CD14-positive monocyte (primary cell): ENCODE measurements around the gene PHYKPL. TPM values are rescaled to one million over a fixed set of nuclear protein-coding genes. Genes with fewer than 3 reads are reported as not detected.

Experiments
- DNase-seq, 3 donors: peaks; one replicate each; pipeline ENCODE4 v3.0.0-alpha.2; 2011 to 2022
- H2AFZ ChIP-seq: 2 replicates; pipeline ENCODE4 v1.6.0; 2012; ENCODE audit warnings: mild to moderate bottlenecking, low read depth, low read length, inconsistent platforms; ENCODE audit not compliant: insufficient read depth, poor library complexity, severe bottlenecking
- H3K27ac ChIP-seq, 2 donors: 1 replicate in 1 of 2; 2 replicates in 1 of 2; pipeline ENCODE4 v1.5.1; 2012 to 2013; ENCODE audit warnings: low read length in 2 of 2, control low read depth in 1 of 2, inconsistent platforms in 1 of 2, low read depth in 1 of 2, mild to moderate bottlenecking in 1 of 2
- H3K27me3 ChIP-seq, 2 donors: one replicate each; pipeline versions ENCODE4 v1.6.0 to v1.6.1; 2011 to 2013; ENCODE audit warnings: low read length in 2 of 2; ENCODE audit not compliant: control insufficient read depth in 2 of 2, insufficient read depth in 2 of 2
- H3K36me3 ChIP-seq, 2 donors: replicated peaks in 1 of 2; 1 replicate in 1 of 2; 2 replicates in 1 of 2; pipeline versions ENCODE4 v1.5.1 to v1.6.1; 2012 to 2013; ENCODE audit warnings: low read length in 2 of 2, control low read depth in 1 of 2, inconsistent platforms in 1 of 2, mild to moderate bottlenecking in 1 of 2; ENCODE audit not compliant: insufficient read depth in 2 of 2, control insufficient read depth in 1 of 2
- H3K4me1 ChIP-seq, 2 donors: 1 replicate in 1 of 2; 2 replicates in 1 of 2; pipeline versions ENCODE4 v1.5.1 to v1.6.1; 2012 to 2013; ENCODE audit warnings: low read length in 2 of 2, control low read depth in 1 of 2, inconsistent platforms in 1 of 2, mild to moderate bottlenecking in 1 of 2, moderate library complexity in 1 of 2; ENCODE audit not compliant: insufficient read depth in 2 of 2, control insufficient read depth in 1 of 2
- H3K4me2 ChIP-seq: replicated peaks from 2 replicates; pipeline ENCODE3; 2012; ENCODE audit warnings: low read length, moderate library complexity, mild to moderate bottlenecking; ENCODE audit not compliant: poor library complexity, severe bottlenecking; ENCODE audit errors: extremely low read depth
- H3K4me3 ChIP-seq, 3 experiments: fragments of 200-600 bp in 1 of 3; sonication (generic) in 1 of 3; replicated peaks in 1 of 3; 1 replicate in 2 of 3; 2 replicates in 1 of 3; pipeline ENCODE4 v1.5.1; 2011 to 2013; ENCODE audit warnings: low read length in 3 of 3, mild to moderate bottlenecking in 3 of 3, control low read depth in 2 of 3, low read depth in 2 of 3, inconsistent platforms in 1 of 3, moderate library complexity in 1 of 3
- H3K79me2 ChIP-seq: 2 replicates; pipeline ENCODE4 v1.6.0; 2012; ENCODE audit warnings: mild to moderate bottlenecking, control low read depth, inconsistent platforms, low read length, moderate library complexity; ENCODE audit not compliant: insufficient read depth
- H3K9ac ChIP-seq: 2 replicates; pipeline ENCODE4 v1.6.0; 2017; ENCODE audit warnings: low read length, mild to moderate bottlenecking; ENCODE audit not compliant: insufficient read depth, poor library complexity, severe bottlenecking
- H3K9me3 ChIP-seq, 2 donors: replicated peaks in 1 of 2; 1 replicate in 1 of 2; 2 replicates in 1 of 2; pipeline versions ENCODE4 v1.5.1 to v1.6.1; 2012 to 2013; ENCODE audit warnings: low read length in 2 of 2, control low read depth in 1 of 2; ENCODE audit not compliant: control insufficient read depth in 1 of 2, insufficient read depth in 1 of 2
- H4K20me1 ChIP-seq: 2 replicates; pipeline ENCODE4 v1.6.0; 2012; ENCODE audit warnings: mild to moderate bottlenecking, low read length, control low read depth, moderate library complexity; ENCODE audit not compliant: insufficient read depth
- H3K27ac Mint-ChIP-seq, 7 donors: one replicate each; pipeline ENCODE4 v1.8.0; 2020; ENCODE audit warnings: mild to moderate bottlenecking in 7 of 7, mixed read lengths in 7 of 7, moderate library complexity in 6 of 7, inconsistent platforms in 2 of 7
- H3K27me3 Mint-ChIP-seq, 3 donors: one replicate each; pipeline ENCODE4 v1.8.0; 2021 to 2022; ENCODE audit warnings: low read depth in 3 of 3, mild to moderate bottlenecking in 3 of 3, mixed read lengths in 3 of 3, moderate library complexity in 3 of 3, inconsistent platforms in 1 of 3
- H3K36me3 Mint-ChIP-seq, 2 donors: one replicate each; pipeline ENCODE4 v1.8.0; 2020; ENCODE audit warnings: mixed read lengths in 2 of 2, inconsistent platforms in 1 of 2, mild to moderate bottlenecking in 1 of 2
- H3K4me1 Mint-ChIP-seq: one replicate; pipeline ENCODE4 v1.8.0; 2020; ENCODE audit warnings: mild to moderate bottlenecking, mixed read lengths
- H3K4me3 Mint-ChIP-seq, 2 donors: one replicate each; pipeline ENCODE4 v1.8.0; 2020; ENCODE audit warnings: mild to moderate bottlenecking in 2 of 2, mixed read lengths in 2 of 2, moderate library complexity in 1 of 2
- H3K9me3 Mint-ChIP-seq, 7 donors: one replicate each; pipeline ENCODE4 v1.8.0; 2020 to 2022; ENCODE audit warnings: mixed read lengths in 7 of 7, mild to moderate bottlenecking in 6 of 7, moderate library complexity in 6 of 7, inconsistent platforms in 2 of 7
- WGBS: methylation state at CpG from one replicate; pipeline ENCODE4 v1.1.5; 2013; ENCODE audit warnings: missing lambda C conversion rate; ENCODE audit not compliant: insufficient coverage; 5-methylcytosine and 5-hydroxymethylcytosine counted together
- intact Hi-C, 2 donors: fragments of 100-400 bp; cut with micrococcal nuclease; formaldehyde crosslinking; loops; one replicate each; pipeline versions ENCODE4 v1.15.0 to v1.15.1; 2023
- polyA plus RNA-seq, 3 donors: library from polyadenylated mRNA; depleted of rRNA in 1 of 3; unstranded in 2 of 3; stranded (reverse) in 1 of 3; fragments of 300-500 nt in 2 of 3; fragments of >200 nt in 1 of 3; fragmentation: Illumina TruSeq in 2 of 3; gene quantifications; 1 replicate in 2 of 3; 2 replicates in 1 of 3; pipeline ENCODE4 v1.2.3, GENCODE V29; 2012 to 2021
- TF ChIP-seq, protein P1 (sequence below): fragments of 200-600 bp; IDR thresholded peaks from one replicate; pipeline ENCODE4 v1.8.0; 2022; ENCODE audit warnings: antibody characterized with exemption, mild to moderate bottlenecking

The PHYKPL gene
- polyA plus RNA-seq, 3 donors = 39.2 to 199 (median 43.0) TPM

DNA sequence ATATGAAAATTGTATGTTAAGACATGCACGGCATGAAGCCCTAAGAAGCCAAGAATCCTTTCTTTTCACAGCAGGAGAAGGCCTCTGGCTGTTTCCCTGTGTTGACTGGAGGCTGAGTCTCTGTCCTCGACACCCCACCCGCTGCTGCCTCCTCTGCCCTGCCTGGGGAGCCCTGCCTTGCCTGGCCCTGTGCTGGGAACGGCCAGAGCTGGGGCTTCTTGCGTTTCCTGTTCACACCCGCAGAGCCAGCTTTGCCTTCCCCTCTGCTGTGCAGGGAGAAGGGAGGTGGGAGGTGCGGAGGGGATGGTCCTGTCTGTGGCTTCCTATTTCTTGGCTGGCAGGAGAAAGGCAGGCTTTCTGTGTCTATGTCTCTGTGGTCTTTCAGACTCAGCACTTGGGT, 38.6 kb downstream of the PHYKPL start:
- Histone ChIP-seq H3K36me3 (no peaks in the 10 kb centered on the region), H3K27ac (no peak overlapping the region), H2AFZ (peak overlapping the region; percentile 63), H4K20me1 (no peaks in the 10 kb centered on the region), H3K9me3 (no peaks in the 10 kb centered on the region), H3K27me3 (no peaks in the 10 kb centered on the region), H3K79me2 (no peaks in the 10 kb centered on the region), H3K4me1 (peaks cover 14 to 18% of the 10 kb centered on the region in 2 donors), H3K9ac (no peak overlapping the region), H3K4me3 (no peak overlapping the region), H3K4me2 (peak overlapping the region; percentile 30)
- Mint-ChIP-seq H3K27ac (no peak overlapping the region), H3K36me3 (no peaks in the 10 kb centered on the region), H3K27me3 (peaks cover 2 to 13% (median 8%) of the 10 kb centered on the region in 3 donors), H3K9me3 (peaks cover 0 to 4% (median 2%) of the 10 kb centered on the region in 7 donors), H3K4me1 (peaks cover 24% of the 10 kb centered on the region), H3K4me3 (peak overlapping the region; percentile 39 to 46)
- intact Hi-C loops = no loop called here
- 0% methylated on average over 4 of the region's 7 CpGs for WGBS
- DNase-seq = no peak
- TF ChIP-seq, protein P1, sequence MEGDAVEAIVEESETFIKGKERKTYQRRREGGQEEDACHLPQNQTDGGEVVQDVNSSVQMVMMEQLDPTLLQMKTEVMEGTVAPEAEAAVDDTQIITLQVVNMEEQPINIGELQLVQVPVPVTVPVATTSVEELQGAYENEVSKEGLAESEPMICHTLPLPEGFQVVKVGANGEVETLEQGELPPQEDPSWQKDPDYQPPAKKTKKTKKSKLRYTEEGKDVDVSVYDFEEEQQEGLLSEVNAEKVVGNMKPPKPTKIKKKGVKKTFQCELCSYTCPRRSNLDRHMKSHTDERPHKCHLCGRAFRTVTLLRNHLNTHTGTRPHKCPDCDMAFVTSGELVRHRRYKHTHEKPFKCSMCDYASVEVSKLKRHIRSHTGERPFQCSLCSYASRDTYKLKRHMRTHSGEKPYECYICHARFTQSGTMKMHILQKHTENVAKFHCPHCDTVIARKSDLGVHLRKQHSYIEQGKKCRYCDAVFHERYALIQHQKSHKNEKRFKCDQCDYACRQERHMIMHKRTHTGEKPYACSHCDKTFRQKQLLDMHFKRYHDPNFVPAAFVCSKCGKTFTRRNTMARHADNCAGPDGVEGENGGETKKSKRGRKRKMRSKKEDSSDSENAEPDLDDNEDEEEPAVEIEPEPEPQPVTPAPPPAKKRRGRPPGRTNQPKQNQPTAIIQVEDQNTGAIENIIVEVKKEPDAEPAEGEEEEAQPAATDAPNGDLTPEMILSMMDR = no peak

GRCh38 chr5:178193251-178193809, 39.3 kb downstream of the PHYKPL start:
- peaks cover 0 to 4% (median 2%) of the 10 kb centered on the region in 7 donors for H3K9me3 Mint-ChIP-seq
- Histone ChIP-seq H3K4me2 (no peak overlapping the region), H3K79me2 (no peaks in the 10 kb centered on the region), H3K36me3 (no peaks in the 10 kb centered on the region), H3K4me3 (no peak overlapping the region), H2AFZ (no peak overlapping the region), H4K20me1 (no peaks in the 10 kb centered on the region), H3K4me1 (peaks cover 9 to 12% of the 10 kb centered on the region in 2 donors), H3K27me3 (no peaks in the 10 kb centered on the region), H3K9ac (no peak overlapping the region), H3K9me3 (no peaks in the 10 kb centered on the region), H3K27ac (no peak overlapping the region)
- peaks cover 17% of the 10 kb centered on the region for H3K4me1 Mint-ChIP-seq
- DNase-seq = no peak
- peak overlapping the region in 1 of 2 donors; percentile 6 for H3K4me3 Mint-ChIP-seq
- TF ChIP-seq, protein P1 = no peak
- H3K27me3 Mint-ChIP-seq = peaks cover 2 to 13% (median 8%) of the 10 kb centered on the region in 3 donors
- intact Hi-C loops = no loop called here
- no peak overlapping the region for H3K27ac Mint-ChIP-seq
- WGBS = 45% methylated on average over 8 of the region's 8 CpGs
- no peaks in the 10 kb centered on the region for H3K36me3 Mint-ChIP-seq
